CD14-positive monocyte (primary cell): ENCODE measurements around the gene MRPL54. TPM values are rescaled to one million over a fixed set of nuclear protein-coding genes. Genes with fewer than 3 reads are reported as not detected.

ENCODE experiments used
- DNase-seq, 3 donors: peaks; one replicate each; pipeline ENCODE4 v3.0.0-alpha.2; 2011 to 2022
- H2AFZ ChIP-seq: 2 replicates; pipeline ENCODE4 v1.6.0; 2012; ENCODE audit warnings: mild to moderate bottlenecking, low read depth, low read length, inconsistent platforms; ENCODE audit not compliant: insufficient read depth, poor library complexity, severe bottlenecking
- H3K27ac ChIP-seq, 2 donors: 1 replicate in 1 of 2; 2 replicates in 1 of 2; pipeline ENCODE4 v1.5.1; 2012 to 2013; ENCODE audit warnings: low read length in 2 of 2, control low read depth in 1 of 2, inconsistent platforms in 1 of 2, low read depth in 1 of 2, mild to moderate bottlenecking in 1 of 2
- H3K27me3 ChIP-seq, 2 donors: one replicate each; pipeline versions ENCODE4 v1.6.0 to v1.6.1; 2011 to 2013; ENCODE audit warnings: low read length in 2 of 2; ENCODE audit not compliant: control insufficient read depth in 2 of 2, insufficient read depth in 2 of 2
- H3K36me3 ChIP-seq, 2 donors: replicated peaks in 1 of 2; 1 replicate in 1 of 2; 2 replicates in 1 of 2; pipeline versions ENCODE4 v1.5.1 to v1.6.1; 2012 to 2013; ENCODE audit warnings: low read length in 2 of 2, control low read depth in 1 of 2, inconsistent platforms in 1 of 2, mild to moderate bottlenecking in 1 of 2; ENCODE audit not compliant: insufficient read depth in 2 of 2, control insufficient read depth in 1 of 2
- H3K4me1 ChIP-seq, 2 donors: 1 replicate in 1 of 2; 2 replicates in 1 of 2; pipeline versions ENCODE4 v1.5.1 to v1.6.1; 2012 to 2013; ENCODE audit warnings: low read length in 2 of 2, control low read depth in 1 of 2, inconsistent platforms in 1 of 2, mild to moderate bottlenecking in 1 of 2, moderate library complexity in 1 of 2; ENCODE audit not compliant: insufficient read depth in 2 of 2, control insufficient read depth in 1 of 2
- H3K4me2 ChIP-seq: replicated peaks from 2 replicates; pipeline ENCODE3; 2012; ENCODE audit warnings: low read length, moderate library complexity, mild to moderate bottlenecking; ENCODE audit not compliant: poor library complexity, severe bottlenecking; ENCODE audit errors: extremely low read depth
- H3K4me3 ChIP-seq, 3 experiments: fragments of 200-600 bp in 1 of 3; sonication (generic) in 1 of 3; replicated peaks in 1 of 3; 1 replicate in 2 of 3; 2 replicates in 1 of 3; pipeline ENCODE4 v1.5.1; 2011 to 2013; ENCODE audit warnings: low read length in 3 of 3, mild to moderate bottlenecking in 3 of 3, control low read depth in 2 of 3, low read depth in 2 of 3, inconsistent platforms in 1 of 3, moderate library complexity in 1 of 3
- H3K79me2 ChIP-seq: 2 replicates; pipeline ENCODE4 v1.6.0; 2012; ENCODE audit warnings: mild to moderate bottlenecking, control low read depth, inconsistent platforms, low read length, moderate library complexity; ENCODE audit not compliant: insufficient read depth
- H3K9ac ChIP-seq: 2 replicates; pipeline ENCODE4 v1.6.0; 2017; ENCODE audit warnings: low read length, mild to moderate bottlenecking; ENCODE audit not compliant: insufficient read depth, poor library complexity, severe bottlenecking
- H3K9me3 ChIP-seq, 2 donors: replicated peaks in 1 of 2; 1 replicate in 1 of 2; 2 replicates in 1 of 2; pipeline versions ENCODE4 v1.5.1 to v1.6.1; 2012 to 2013; ENCODE audit warnings: low read length in 2 of 2, control low read depth in 1 of 2; ENCODE audit not compliant: control insufficient read depth in 1 of 2, insufficient read depth in 1 of 2
- H4K20me1 ChIP-seq: 2 replicates; pipeline ENCODE4 v1.6.0; 2012; ENCODE audit warnings: mild to moderate bottlenecking, low read length, control low read depth, moderate library complexity; ENCODE audit not compliant: insufficient read depth
- H3K27ac Mint-ChIP-seq, 7 donors: one replicate each; pipeline ENCODE4 v1.8.0; 2020; ENCODE audit warnings: mild to moderate bottlenecking in 7 of 7, mixed read lengths in 7 of 7, moderate library complexity in 6 of 7, inconsistent platforms in 2 of 7
- H3K27me3 Mint-ChIP-seq, 3 donors: one replicate each; pipeline ENCODE4 v1.8.0; 2021 to 2022; ENCODE audit warnings: low read depth in 3 of 3, mild to moderate bottlenecking in 3 of 3, mixed read lengths in 3 of 3, moderate library complexity in 3 of 3, inconsistent platforms in 1 of 3
- H3K36me3 Mint-ChIP-seq, 2 donors: one replicate each; pipeline ENCODE4 v1.8.0; 2020; ENCODE audit warnings: mixed read lengths in 2 of 2, inconsistent platforms in 1 of 2, mild to moderate bottlenecking in 1 of 2
- H3K4me1 Mint-ChIP-seq: one replicate; pipeline ENCODE4 v1.8.0; 2020; ENCODE audit warnings: mild to moderate bottlenecking, mixed read lengths
- H3K4me3 Mint-ChIP-seq, 2 donors: one replicate each; pipeline ENCODE4 v1.8.0; 2020; ENCODE audit warnings: mild to moderate bottlenecking in 2 of 2, mixed read lengths in 2 of 2, moderate library complexity in 1 of 2
- H3K9me3 Mint-ChIP-seq, 7 donors: one replicate each; pipeline ENCODE4 v1.8.0; 2020 to 2022; ENCODE audit warnings: mixed read lengths in 7 of 7, mild to moderate bottlenecking in 6 of 7, moderate library complexity in 6 of 7, inconsistent platforms in 2 of 7
- WGBS: methylation state at CpG from one replicate; pipeline ENCODE4 v1.1.5; 2013; ENCODE audit warnings: missing lambda C conversion rate; ENCODE audit not compliant: insufficient coverage; 5-methylcytosine and 5-hydroxymethylcytosine counted together
- intact Hi-C, 2 donors: fragments of 100-400 bp; cut with micrococcal nuclease; formaldehyde crosslinking; loops; one replicate each; pipeline versions ENCODE4 v1.15.0 to v1.15.1; 2023
- polyA plus RNA-seq, 3 donors: library from polyadenylated mRNA; depleted of rRNA in 1 of 3; unstranded in 2 of 3; stranded (reverse) in 1 of 3; fragments of 300-500 nt in 2 of 3; fragments of >200 nt in 1 of 3; fragmentation: Illumina TruSeq in 2 of 3; gene quantifications; 1 replicate in 2 of 3; 2 replicates in 1 of 3; pipeline ENCODE4 v1.2.3, GENCODE V29; 2012 to 2021
- TF ChIP-seq, protein P1 (sequence below): fragments of 200-600 bp; IDR thresholded peaks from one replicate; pipeline ENCODE4 v1.8.0; 2022; ENCODE audit warnings: antibody characterized with exemption, mild to moderate bottlenecking

MRPL54 gene
- polyA plus RNA-seq, 3 donors: 39.9 to 133 (median 115) TPM

GRCh38 chr19:3781603-3782002, 19.1 kb downstream of the MRPL54 start:
- Mint-ChIP-seq H3K27me3 (peaks cover 12 to 19% (median 16%) of the 10 kb centered on the region in 3 donors), H3K4me3 (no peak overlapping the region), H3K27ac (no peak overlapping the region), H3K9me3 (peaks cover 19 to 35% (median 23%) of the 10 kb centered on the region in 7 donors), H3K4me1 (peaks cover 9% of the 10 kb centered on the region), H3K36me3 (peaks cover 1 to 7% of the 10 kb centered on the region in 2 donors)
- H3K27ac ChIP-seq: no peak overlapping the region
- peaks cover 0 to 10% of the 10 kb centered on the region in 2 donors for H3K27me3 ChIP-seq
- DNase-seq: no peak
- intact Hi-C loops: no loop called here
- TF ChIP-seq, protein P1, sequence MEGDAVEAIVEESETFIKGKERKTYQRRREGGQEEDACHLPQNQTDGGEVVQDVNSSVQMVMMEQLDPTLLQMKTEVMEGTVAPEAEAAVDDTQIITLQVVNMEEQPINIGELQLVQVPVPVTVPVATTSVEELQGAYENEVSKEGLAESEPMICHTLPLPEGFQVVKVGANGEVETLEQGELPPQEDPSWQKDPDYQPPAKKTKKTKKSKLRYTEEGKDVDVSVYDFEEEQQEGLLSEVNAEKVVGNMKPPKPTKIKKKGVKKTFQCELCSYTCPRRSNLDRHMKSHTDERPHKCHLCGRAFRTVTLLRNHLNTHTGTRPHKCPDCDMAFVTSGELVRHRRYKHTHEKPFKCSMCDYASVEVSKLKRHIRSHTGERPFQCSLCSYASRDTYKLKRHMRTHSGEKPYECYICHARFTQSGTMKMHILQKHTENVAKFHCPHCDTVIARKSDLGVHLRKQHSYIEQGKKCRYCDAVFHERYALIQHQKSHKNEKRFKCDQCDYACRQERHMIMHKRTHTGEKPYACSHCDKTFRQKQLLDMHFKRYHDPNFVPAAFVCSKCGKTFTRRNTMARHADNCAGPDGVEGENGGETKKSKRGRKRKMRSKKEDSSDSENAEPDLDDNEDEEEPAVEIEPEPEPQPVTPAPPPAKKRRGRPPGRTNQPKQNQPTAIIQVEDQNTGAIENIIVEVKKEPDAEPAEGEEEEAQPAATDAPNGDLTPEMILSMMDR: no peak
- peaks cover 22 to 32% of the 10 kb centered on the region in 2 donors for H3K9me3 ChIP-seq
- H3K79me2 ChIP-seq: no peaks in the 10 kb centered on the region
- H3K9ac ChIP-seq: no peak overlapping the region
- H2AFZ ChIP-seq: no peak overlapping the region
- no CpG with 5 or more reads among the region's 2 CpGs for WGBS
- H4K20me1 ChIP-seq: no peaks in the 10 kb centered on the region
- H3K4me2 ChIP-seq: no peak overlapping the region
- H3K4me1 ChIP-seq: peaks cover 7 to 15% of the 10 kb centered on the region in 2 donors
- no peak overlapping the region for H3K4me3 ChIP-seq
- no peaks in the 10 kb centered on the region for H3K36me3 ChIP-seq

- Histone ChIP-seq H3K4me3 (no peak overlapping the region), H4K20me1 (no peaks in the 10 kb centered on the region), H3K4me1 (peaks cover 7 to 15% of the 10 kb centered on the region in 2 donors), H3K9ac (no peak overlapping the region), H3K36me3 (no peaks in the 10 kb centered on the region), H3K79me2 (no peaks in the 10 kb centered on the region), H3K9me3 (peaks cover 22 to 32% of the 10 kb centered on the region in 2 donors), H3K27me3 (peaks cover 0 to 13% of the 10 kb centered on the region in 2 donors), H3K27ac (no peak overlapping the region), H2AFZ (no peak overlapping the region), H3K4me2 (no peak overlapping the region)
- H3K4me3 Mint-ChIP-seq: no peak overlapping the region
- TF ChIP-seq, protein P1: no peak
- peaks cover 14 to 26% (median 15%) of the 10 kb centered on the region in 3 donors for H3K27me3 Mint-ChIP-seq
- H3K36me3 Mint-ChIP-seq: peaks cover 1 to 7% of the 10 kb centered on the region in 2 donors
- H3K27ac Mint-ChIP-seq: no peak overlapping the region
- no peak for DNase-seq
- 100% methylated on average over 1 of the region's 1 CpG for WGBS
- peaks cover 9% of the 10 kb centered on the region for H3K4me1 Mint-ChIP-seq
- peaks cover 19 to 35% (median 23%) of the 10 kb centered on the region in 7 donors for H3K9me3 Mint-ChIP-seq
- intact Hi-C loops: no loop called here
Observed at GRCh38 chr19:3782330-3782729, 19.8 kb downstream of the MRPL54 start.
